Astrocyte of the cerebellum (primary cell): ENCODE data around the gene BTG2.

Source experiments
- DNase-seq: peaks from one replicate; pipeline ENCODE4 v3.0.0-alpha.2; 2011; ENCODE audit warnings: low read depth
- H3K4me3 ChIP-seq: 2 replicates; pipeline ENCODE4 v1.5.1; 2011; ENCODE audit warnings: mild to moderate bottlenecking, low read depth, low read length, moderate library complexity
- CTCF ChIP-seq: IDR thresholded peaks from 2 replicates; pipeline ENCODE4 v1.5.1; 2012; ENCODE audit warnings: low read length, low read depth, moderate library complexity, mild to moderate bottlenecking; ENCODE audit errors: missing control alignments
- in situ Hi-C: cut with HindIII; loops from 2 replicates; pipeline ENCODE4 v1.10.0; 2017; ENCODE audit warnings: low sequenced_read_pairs

Gene BTG2

GRCh38 chr1:203282720-203283542 is 22.4 kb upstream of the BTG2 start:
- TF ChIP-seq CTCF: no peak
- no peak overlapping the region for H3K4me3 ChIP-seq
- in situ Hi-C loops: no loop called here
- no peak for DNase-seq

GRCh38 chr1:203283597-203283996 is 21.7 kb upstream of the BTG2 start:
- no peak for DNase-seq
- H3K4me3 ChIP-seq: no peak overlapping the region
- TF ChIP-seq CTCF: no peak
- in situ Hi-C loops: no loop called here

GRCh38 chr1:203284411-203285123 is 20.8 kb upstream of the BTG2 start:
- in situ Hi-C loops: no loop called here
- DNase-seq: no peak
- no peak for TF ChIP-seq CTCF
- H3K4me3 ChIP-seq: no peak overlapping the region

GRCh38 chr1:203286161-203286984 is 18.9 kb upstream of the BTG2 start:
- no peak overlapping the region for H3K4me3 ChIP-seq
- DNase-seq: no peak
- no peak for TF ChIP-seq CTCF
- in situ Hi-C loops: no loop called here

- in situ Hi-C loops: no loop called here
- DNase-seq: no peak
- TF ChIP-seq CTCF: no peak
- H3K4me3 ChIP-seq: no peak overlapping the region
Measured at GRCh38 chr1:203287109-203287893, 18.0 kb upstream of the BTG2 start.

- in situ Hi-C loops: no loop called here
- no peak for TF ChIP-seq CTCF
Measured at GRCh38 chr1:203287898-203288297, 17.4 kb upstream of the BTG2 start.

More at GRCh38 chr1:203287898-203288297, 17.4 kb upstream of the BTG2 start:
- no peak for DNase-seq
- no peak overlapping the region for H3K4me3 ChIP-seq
